Articular chondrocyte of knee joint (primary cell): ENCODE data around the gene MEIOSIN. TPM values are rescaled to one million over a fixed set of nuclear protein-coding genes. Genes with fewer than 3 reads are reported as not detected.

Experiments used
- total RNA-seq: library from RNA; depleted of rRNA; stranded (reverse); fragments of >200 nt; gene quantifications from 2 replicates; pipeline ENCODE4 v1.2.3, GENCODE V29; 2012

MEIOSIN gene
- total RNA-seq, result not detected in 2 replicates

GRCh38 chr19:45733160-45733810 lies at the start of gene MEIOSIN:
Gene MEIOSIN (plus strand): TSS chr19:45733439. CDS start chr19:45735377, 1,938 bp downstream.

GRCh38 chr19:45691516-45692186 lies 41.6 kb upstream of the MEIOSIN start, which contains the start of gene SNRPD2:
Gene SNRPD2 (minus strand): TSS chr19:45691953. CDS start chr19:45691888, 65 bp downstream.

GRCh38 chr19:45692187-45693105 lies 40.8 kb upstream of the MEIOSIN start, which contains the start of gene QPCTL:
Gene QPCTL (plus strand): TSS chr19:45692666. CDS start chr19:45692704, 38 bp downstream.

GRCh38 chr19:45730368-45731288 lies 2.6 kb upstream of the MEIOSIN start, which contains the start of gene FBXO46:
Gene FBXO46 (minus strand): TSS chr19:45730896. CDS start chr19:45713495, 17,401 bp downstream.

GRCh38 chr19:45768984-45769782 lies 35.9 kb downstream of the MEIOSIN start, which contains the start of gene SIX5:
Gene SIX5 (minus strand): TSS chr19:45769252. CDS start chr19:45768844, 408 bp downstream.

GRCh38 chr19:45782162-45782691 lies 49.0 kb downstream of the MEIOSIN start, which contains the start of gene DMPK:
Gene DMPK (minus strand): TSS chr19:45782490. CDS start chr19:45782352, 138 bp downstream.

GRCh38 chr19:45792470-45793177 lies 59.4 kb downstream of the MEIOSIN start, which contains the start of gene DMWD:
Gene DMWD (minus strand): TSS chr19:45792845. CDS start chr19:45792756, 89 bp downstream.

Other genes with a start within 250 kb of the MEIOSIN start
- gene RTN2, start 236.4 kb upstream of the MEIOSIN start, total RNA-seq, result 5.0 and 6.1 TPM in 2 replicates
- gene PPM1N, start 235.0 kb upstream of the MEIOSIN start, total RNA-seq, result 0.43 and 0.52 TPM in 2 replicates
- gene VASP, start 226.0 kb upstream of the MEIOSIN start, total RNA-seq, result 44.5 and 48.2 TPM in 2 replicates
- gene OPA3, start 148.6 kb upstream of the MEIOSIN start, total RNA-seq, result 6.3 and 7.5 TPM in 2 replicates
- gene GPR4, start 131.2 kb upstream of the MEIOSIN start, total RNA-seq, result under 0.01 TPM in 1 of 2 replicates, not detected in the other
- gene EML2, start 94.0 kb upstream of the MEIOSIN start, total RNA-seq, result 12.7 and 19.8 TPM in 2 replicates
- gene GIPR, start 65.2 kb upstream of the MEIOSIN start, total RNA-seq, result 1.3 and 1.4 TPM in 2 replicates
- gene SNRPD2, start 41.5 kb upstream of the MEIOSIN start, total RNA-seq, result 206 and 232 TPM in 2 replicates
- 11.9 and 13.3 TPM in 2 replicates for gene QPCTL, start 40.8 kb upstream of the MEIOSIN start, total RNA-seq
- 5.5 and 5.6 TPM in 2 replicates for gene FBXO46, start 2.5 kb upstream of the MEIOSIN start, total RNA-seq
- 7.9 and 8.0 TPM in 2 replicates for gene SIX5, start 35.8 kb downstream of the MEIOSIN start, total RNA-seq
- gene DMPK, start 49.1 kb downstream of the MEIOSIN start, total RNA-seq, result 28.2 and 37.0 TPM in 2 replicates
- gene DMWD, start 59.4 kb downstream of the MEIOSIN start, total RNA-seq, result 27.3 and 39.2 TPM in 2 replicates
- gene RSPH6A, start 81.9 kb downstream of the MEIOSIN start, total RNA-seq, result 0.11 and 0.13 TPM in 2 replicates
- gene SYMPK, start 129.7 kb downstream of the MEIOSIN start, total RNA-seq, result 29.3 and 30.3 TPM in 2 replicates
- under 0.01 TPM in 1 of 2 replicates, not detected in the other for gene FOXA3, start 130.9 kb downstream of the MEIOSIN start, total RNA-seq
- 21.6 and 22.7 TPM in 2 replicates for gene IRF2BP1, start 152.7 kb downstream of the MEIOSIN start, total RNA-seq
- 1.3 and 1.8 TPM in 2 replicates for gene MYPOP, start 169.2 kb downstream of the MEIOSIN start, total RNA-seq
- gene NANOS2, start 181.3 kb downstream of the MEIOSIN start, total RNA-seq, result not detected in 2 replicates
- gene NOVA2, start 240.4 kb downstream of the MEIOSIN start, total RNA-seq, result under 0.01 TPM in 2 replicates